Muscle of leg (tissue), 11 donors: ENCODE measurements around the gene ELOVL2. TPM values are rescaled to one million over a fixed set of nuclear protein-coding genes. Genes with fewer than 3 reads are reported as not detected.

Experiments used
- DNase-seq: peaks from one replicate; pipeline ENCODE4 v3.0.0; 2013
- H3K27ac ChIP-seq: one replicate; pipeline ENCODE4 v1.5.1; 2013; ENCODE audit warnings: mild to moderate bottlenecking, low read length, control low read depth
- H3K27me3 ChIP-seq: one replicate; pipeline ENCODE4 v1.6.1; 2013; ENCODE audit warnings: low read length; ENCODE audit not compliant: control insufficient read depth, insufficient read depth
- H3K36me3 ChIP-seq: one replicate; pipeline ENCODE4 v1.6.1; 2013; ENCODE audit warnings: low read length; ENCODE audit not compliant: control insufficient read depth, insufficient read depth
- H3K4me1 ChIP-seq: one replicate; pipeline ENCODE4 v1.6.1; 2013; ENCODE audit warnings: low read length; ENCODE audit not compliant: control insufficient read depth, insufficient read depth
- H3K4me3 ChIP-seq: one replicate; pipeline ENCODE4 v1.5.1; 2013; ENCODE audit warnings: low read length, control low read depth
- H3K9me3 ChIP-seq: replicated peaks from 2 replicates; pipeline ENCODE4 v1.6.1; 2013; ENCODE audit warnings: low read depth, low read length; ENCODE audit not compliant: control insufficient read depth
- WGBS: methylation state at CpG from one replicate; pipeline ENCODE4 v1.1.5; 2013; ENCODE audit warnings: missing lambda C conversion rate; ENCODE audit not compliant: insufficient coverage; 5-methylcytosine and 5-hydroxymethylcytosine counted together
- polyA plus RNA-seq, 8 donors: library from polyadenylated mRNA; unstranded; fragments of 120-200 nt; gene quantifications; one replicate each; pipeline versions ENCODE4 v1.2.1 to v1.2.3, GENCODE V29; 2013; ENCODE audit warnings: inconsistent platforms in 1 of 8, low replicate concordance in 1 of 8; ENCODE audit not compliant: insufficient read length in 8 of 8, insufficient read depth in 1 of 8
- total RNA-seq: library from RNA; stranded (reverse); fragments of 120-200 nt; gene quantifications from one replicate; pipeline ENCODE4 v1.2.4, GENCODE V29; 2013

Gene ELOVL2
- total and polyA plus RNA-seq, 9 donors: 1.5 to 3.6 (median 2.7) TPM

- no peak overlapping the region for H3K27ac ChIP-seq
- H3K9me3 ChIP-seq: no peaks in the 10 kb centered on the region
- peak; percentile 62 for DNase-seq
- no peaks in the 10 kb centered on the region for H3K27me3 ChIP-seq
- 22% methylated on average over 7 of the region's 10 CpGs for WGBS
- H3K4me3 ChIP-seq: no peak overlapping the region
- peaks cover 7% of the 10 kb centered on the region for H3K4me1 ChIP-seq
- H3K36me3 ChIP-seq: no peaks in the 10 kb centered on the region
Measured at GRCh38 chr6:11025921-11026635, 18.0 kb downstream of the ELOVL2 start.

DNA sequence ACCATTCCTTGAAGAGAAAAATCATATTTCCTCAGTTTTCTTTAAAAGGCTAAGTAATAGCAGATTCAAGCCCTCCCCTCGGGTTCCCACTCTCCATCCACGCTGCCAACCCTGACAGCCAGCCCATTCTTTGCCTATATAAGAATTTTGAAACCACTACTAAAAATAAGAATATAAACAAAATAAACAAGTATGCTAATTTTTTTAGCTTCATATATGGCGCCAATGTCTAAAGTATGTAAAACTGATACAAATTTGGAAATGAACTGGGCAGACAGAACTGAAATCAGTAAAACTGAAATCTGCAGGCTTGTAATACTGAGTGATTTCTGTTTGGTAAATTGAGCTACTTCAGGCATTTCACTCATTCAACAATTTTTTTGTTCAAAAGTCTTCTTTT, 19.0 kb downstream of the ELOVL2 start:
- no peak for DNase-seq
- H3K27ac ChIP-seq: no peak overlapping the region
- peaks cover 9% of the 10 kb centered on the region for H3K4me1 ChIP-seq
- H3K36me3 ChIP-seq: no peaks in the 10 kb centered on the region
- H3K4me3 ChIP-seq: no peak overlapping the region
- WGBS: no CpG with 5 or more reads among the region's 3 CpGs
- no peaks in the 10 kb centered on the region for H3K9me3 ChIP-seq
- no peaks in the 10 kb centered on the region for H3K27me3 ChIP-seq

DNA sequence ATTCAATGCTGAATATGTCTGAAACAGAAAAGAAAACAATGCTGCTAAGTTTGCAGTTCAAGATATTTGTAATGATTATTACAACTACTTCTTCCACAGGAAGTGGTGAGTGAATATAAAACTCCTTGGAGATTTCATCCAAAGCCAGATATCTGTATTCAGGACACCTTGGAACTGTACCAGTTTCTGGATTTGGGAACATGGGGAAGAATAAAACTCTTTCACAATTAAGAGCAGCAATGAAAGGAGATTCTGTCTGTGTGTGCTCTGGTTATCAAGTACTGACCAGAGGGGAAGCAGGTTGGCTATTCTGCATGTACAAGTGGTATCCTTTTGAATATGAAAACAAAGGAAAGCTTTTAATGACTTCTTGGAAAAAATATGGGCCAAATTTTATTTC, 21.1 kb downstream of the ELOVL2 start:
- Histone ChIP-seq H3K27ac (no peak overlapping the region), H3K9me3 (no peaks in the 10 kb centered on the region), H3K4me1 (peaks cover 9% of the 10 kb centered on the region), H3K36me3 (no peaks in the 10 kb centered on the region), H3K27me3 (no peaks in the 10 kb centered on the region), H3K4me3 (no peak overlapping the region)
- DNase-seq: peak; percentile 83

DNA sequence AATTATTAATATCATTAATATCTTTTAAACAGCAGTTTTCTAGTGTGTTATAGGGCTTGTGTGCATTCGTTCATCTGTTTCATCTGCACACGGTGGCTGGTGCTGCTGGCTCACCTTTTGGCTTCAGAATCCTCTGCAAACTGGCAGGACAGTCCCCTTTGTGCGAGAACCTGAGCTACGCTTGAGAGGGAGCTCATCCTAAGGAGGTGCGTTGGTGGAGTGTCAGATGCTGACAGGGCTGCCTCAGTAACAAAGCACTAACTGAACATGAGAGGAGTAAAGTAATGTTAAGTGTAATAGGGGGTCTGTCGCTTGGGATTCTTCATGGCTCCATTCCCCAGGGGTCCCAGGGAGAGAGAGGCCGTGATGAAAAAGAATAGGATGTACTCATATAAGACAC, 22.4 kb downstream of the ELOVL2 start:
- Histone ChIP-seq H3K27ac (no peak overlapping the region), H3K27me3 (no peaks in the 10 kb centered on the region), H3K4me3 (no peak overlapping the region), H3K4me1 (peaks cover 9% of the 10 kb centered on the region), H3K9me3 (no peaks in the 10 kb centered on the region), H3K36me3 (no peaks in the 10 kb centered on the region)
- no peak for DNase-seq
- WGBS: 51% methylated on average over 6 of the region's 7 CpGs

- H3K27ac ChIP-seq: no peak overlapping the region
- no peak for DNase-seq
- H3K4me1 ChIP-seq: peaks cover 9% of the 10 kb centered on the region
Measured at GRCh38 chr6:11021003-11021402, 23.1 kb downstream of the ELOVL2 start.

DNA sequence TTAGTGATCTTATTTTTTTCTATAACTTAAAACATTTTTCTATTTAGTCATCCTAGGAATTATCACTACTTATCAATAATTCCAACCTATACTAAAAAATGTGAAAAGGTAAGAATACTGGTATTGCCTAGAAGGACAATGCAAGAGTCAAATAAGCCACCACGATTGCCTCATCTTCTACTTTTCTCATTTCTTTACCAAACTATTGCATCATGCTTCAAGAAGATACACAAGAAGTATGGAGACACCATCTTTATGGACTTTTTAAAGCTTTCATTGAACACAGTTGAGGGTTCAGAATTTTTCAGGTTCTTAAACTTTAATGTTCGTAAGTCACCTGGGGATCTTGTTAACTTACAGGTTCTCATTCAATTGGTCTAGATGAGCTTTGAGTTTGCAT, 25.9 kb downstream of the ELOVL2 start:
- Histone ChIP-seq H3K27ac (no peak overlapping the region), H3K9me3 (no peaks in the 10 kb centered on the region), H3K4me1 (peaks cover 9% of the 10 kb centered on the region), H3K4me3 (no peak overlapping the region), H3K36me3 (no peaks in the 10 kb centered on the region), H3K27me3 (no peaks in the 10 kb centered on the region)
- no peak for DNase-seq
- WGBS: 100% methylated on average over 1 of the region's 2 CpGs

More at GRCh38 chr6:11021003-11021402, 23.1 kb downstream of the ELOVL2 start:
- 13% methylated on average over 1 of the region's 2 CpGs for WGBS
- Histone ChIP-seq H3K27me3 (no peaks in the 10 kb centered on the region), H3K9me3 (no peaks in the 10 kb centered on the region), H3K36me3 (no peaks in the 10 kb centered on the region), H3K4me3 (no peak overlapping the region)

- Histone ChIP-seq H3K9me3 (no peaks in the 10 kb centered on the region), H3K4me1 (peaks cover 7% of the 10 kb centered on the region), H3K36me3 (no peaks in the 10 kb centered on the region), H3K27ac (no peak overlapping the region), H3K27me3 (no peaks in the 10 kb centered on the region), H3K4me3 (no peak overlapping the region)
- WGBS: 100% methylated on average over 2 of the region's 3 CpGs
- DNase-seq: no peak
Measured at GRCh38 chr6:11017090-11017489, 27.0 kb downstream of the ELOVL2 start.

GRCh38 chr6:11016452-11016851, 27.7 kb downstream of the ELOVL2 start:
- WGBS: no CpG with 5 or more reads among the region's 1 CpG
- Histone ChIP-seq H3K27ac (no peak overlapping the region), H3K4me1 (peaks cover 2% of the 10 kb centered on the region), H3K9me3 (no peaks in the 10 kb centered on the region), H3K4me3 (no peak overlapping the region), H3K27me3 (no peaks in the 10 kb centered on the region), H3K36me3 (no peaks in the 10 kb centered on the region)
- DNase-seq: no peak

DNA sequence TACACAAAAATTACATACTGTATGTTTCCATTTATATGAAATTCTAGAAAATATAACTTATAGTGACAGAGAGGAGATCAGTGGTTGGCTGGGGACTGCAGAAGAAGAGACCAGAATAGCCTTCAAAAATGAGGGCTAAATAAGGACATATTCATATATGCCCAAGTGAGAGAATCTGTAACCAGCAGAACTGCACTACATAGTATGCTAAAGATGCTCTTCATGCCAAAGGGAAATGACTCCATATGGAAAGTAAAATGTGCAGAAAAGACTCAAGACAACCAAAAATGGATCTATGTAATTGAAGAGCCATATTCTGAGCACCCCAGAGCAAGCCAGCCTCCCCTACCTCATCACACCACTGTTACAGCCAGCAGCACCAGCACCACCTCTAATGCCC, 29.0 kb downstream of the ELOVL2 start:
- Histone ChIP-seq H3K9me3 (no peaks in the 10 kb centered on the region), H3K27ac (no peak overlapping the region), H3K36me3 (no peaks in the 10 kb centered on the region), H3K27me3 (no peaks in the 10 kb centered on the region), H3K4me1 (no peaks in the 10 kb centered on the region), H3K4me3 (no peak overlapping the region)
- no peak for DNase-seq

DNA sequence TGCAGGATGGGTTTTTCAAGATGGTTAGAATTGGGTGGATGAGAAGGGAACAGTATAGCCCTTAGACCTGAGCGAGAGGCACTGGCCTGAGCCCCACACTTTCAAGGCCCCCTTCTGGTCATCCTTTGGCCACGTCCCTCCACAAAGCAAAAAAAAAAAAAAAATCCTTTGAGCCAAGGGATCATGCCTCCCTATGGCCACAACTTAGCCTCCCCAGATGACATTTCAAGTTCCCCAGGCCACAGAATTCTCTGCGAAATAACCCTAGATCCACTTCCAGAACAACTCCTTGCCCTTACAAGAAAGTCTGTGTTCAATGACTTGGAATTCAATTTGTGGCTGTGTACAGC, 30.4 kb downstream of the ELOVL2 start:
- H3K27ac ChIP-seq: no peak overlapping the region
- H3K27me3 ChIP-seq: no peaks in the 10 kb centered on the region
- peaks cover 2% of the 10 kb centered on the region for H3K4me1 ChIP-seq
- H3K36me3 ChIP-seq: no peaks in the 10 kb centered on the region
- H3K9me3 ChIP-seq: no peaks in the 10 kb centered on the region
- WGBS: 40% methylated on average over 1 of the region's 3 CpGs
- DNase-seq: no peak
- no peak overlapping the region for H3K4me3 ChIP-seq
